Omental fat pad (tissue), 4 donors: Measurements from ENCODE around the gene DSP. TPM values are rescaled to one million over a fixed set of nuclear protein-coding genes. Genes with fewer than 3 reads are reported as not detected.

ENCODE experiments used
- ATAC-seq: fragments of 150-250 bp; one replicate; pipeline ENCODE4 v1.9.1; 2016; ENCODE audit warnings: mild to moderate bottlenecking, moderate library complexity; ENCODE audit not compliant: low FRiP score
- DNase-seq: peaks from one replicate; pipeline ENCODE4 v3.0.0-alpha.2; 2019; ENCODE audit warnings: low spot score
- total RNA-seq, 4 donors: library from RNA; depleted of rRNA; stranded (reverse); fragments of >200 nt; gene quantifications; one replicate each; pipeline ENCODE4 v1.1.0, GENCODE V29; 2016
- TF ChIP-seq, protein P1 (sequence below), 3 donors: fragments of 450-650 bp; IDR thresholded peaks; one replicate each; pipeline ENCODE4 v1.5.1; 2016 to 2017; ENCODE audit warnings: antibody characterized with exemption in 3 of 3, mild to moderate bottlenecking in 3 of 3, moderate library complexity in 2 of 3

DSP gene
- total RNA-seq, 4 donors from 2014 or later = 6.6 to 47.9 (median 25.5) TPM

DNA sequence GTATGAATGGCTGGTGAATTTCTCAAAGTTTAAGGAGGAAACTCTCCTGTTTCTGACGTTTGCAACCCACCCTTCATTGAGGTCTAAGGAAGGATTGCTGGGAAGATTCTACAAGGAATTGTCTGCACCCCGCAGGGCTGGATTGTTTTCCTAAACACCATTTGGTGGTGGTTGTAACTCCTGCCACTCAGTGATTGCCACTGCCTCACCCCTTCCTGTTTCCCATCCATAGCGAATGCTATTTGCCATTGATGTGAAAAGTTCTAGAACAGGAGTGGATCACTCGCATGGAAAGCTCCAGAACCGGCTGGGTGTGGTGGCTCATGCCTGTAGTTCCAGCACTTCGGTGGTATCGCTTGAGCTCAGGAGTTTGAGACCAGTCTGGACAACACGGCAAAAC, 8.7 kb upstream of the DSP start:
- TF ChIP-seq, protein P1, sequence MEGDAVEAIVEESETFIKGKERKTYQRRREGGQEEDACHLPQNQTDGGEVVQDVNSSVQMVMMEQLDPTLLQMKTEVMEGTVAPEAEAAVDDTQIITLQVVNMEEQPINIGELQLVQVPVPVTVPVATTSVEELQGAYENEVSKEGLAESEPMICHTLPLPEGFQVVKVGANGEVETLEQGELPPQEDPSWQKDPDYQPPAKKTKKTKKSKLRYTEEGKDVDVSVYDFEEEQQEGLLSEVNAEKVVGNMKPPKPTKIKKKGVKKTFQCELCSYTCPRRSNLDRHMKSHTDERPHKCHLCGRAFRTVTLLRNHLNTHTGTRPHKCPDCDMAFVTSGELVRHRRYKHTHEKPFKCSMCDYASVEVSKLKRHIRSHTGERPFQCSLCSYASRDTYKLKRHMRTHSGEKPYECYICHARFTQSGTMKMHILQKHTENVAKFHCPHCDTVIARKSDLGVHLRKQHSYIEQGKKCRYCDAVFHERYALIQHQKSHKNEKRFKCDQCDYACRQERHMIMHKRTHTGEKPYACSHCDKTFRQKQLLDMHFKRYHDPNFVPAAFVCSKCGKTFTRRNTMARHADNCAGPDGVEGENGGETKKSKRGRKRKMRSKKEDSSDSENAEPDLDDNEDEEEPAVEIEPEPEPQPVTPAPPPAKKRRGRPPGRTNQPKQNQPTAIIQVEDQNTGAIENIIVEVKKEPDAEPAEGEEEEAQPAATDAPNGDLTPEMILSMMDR (IDR thresholded peaks at IDR 0.05) = no peak
- ATAC-seq (no peak), DNase-seq (no peak)

DNA sequence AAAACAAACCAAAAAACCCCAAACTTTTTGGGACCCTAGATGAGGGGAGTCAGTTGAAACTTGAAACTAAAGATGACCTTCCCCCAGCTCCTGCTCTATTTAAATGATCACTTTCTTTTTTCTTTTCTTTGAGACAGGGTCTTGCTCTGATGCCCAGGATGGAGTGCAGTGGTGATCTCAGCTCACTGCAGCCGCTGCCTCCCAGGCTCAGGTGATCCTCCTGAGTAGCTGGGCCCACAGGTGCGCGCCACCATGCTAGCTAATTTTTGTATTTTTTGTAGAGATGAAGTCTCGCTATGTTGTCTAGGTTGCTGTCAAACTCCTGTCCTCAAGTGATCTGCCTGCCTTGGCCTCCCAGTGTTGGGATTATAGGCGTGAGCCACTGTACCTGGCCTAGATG, 7.3 kb upstream of the DSP start:
- ATAC-seq (no peak), DNase-seq (no peak)
- TF ChIP-seq, protein P1 (IDR thresholded peaks at IDR 0.05) = no peak

DNA sequence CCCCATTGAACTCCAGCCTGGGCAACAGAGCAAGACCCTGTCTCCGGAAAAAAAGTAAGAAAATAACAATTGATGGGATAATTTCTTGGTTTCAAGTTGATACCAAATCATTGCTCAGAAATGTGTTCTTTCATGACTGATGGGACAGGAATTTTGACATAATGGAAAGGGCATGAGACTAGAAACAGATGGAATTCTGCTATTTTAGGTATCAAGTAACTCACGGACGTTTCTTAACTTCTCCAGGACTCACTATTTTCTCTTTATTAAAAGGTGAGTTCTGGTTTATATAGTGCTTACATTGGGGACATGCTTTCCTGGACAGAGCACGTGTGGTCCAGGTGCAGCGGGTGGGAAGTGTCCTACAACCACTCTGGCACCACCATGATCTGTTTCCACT, 6.0 kb upstream of the DSP start:
- DNase-seq (no peak), ATAC-seq (no peak)
- TF ChIP-seq, protein P1 (IDR thresholded peaks at IDR 0.05) = no peak

DNA sequence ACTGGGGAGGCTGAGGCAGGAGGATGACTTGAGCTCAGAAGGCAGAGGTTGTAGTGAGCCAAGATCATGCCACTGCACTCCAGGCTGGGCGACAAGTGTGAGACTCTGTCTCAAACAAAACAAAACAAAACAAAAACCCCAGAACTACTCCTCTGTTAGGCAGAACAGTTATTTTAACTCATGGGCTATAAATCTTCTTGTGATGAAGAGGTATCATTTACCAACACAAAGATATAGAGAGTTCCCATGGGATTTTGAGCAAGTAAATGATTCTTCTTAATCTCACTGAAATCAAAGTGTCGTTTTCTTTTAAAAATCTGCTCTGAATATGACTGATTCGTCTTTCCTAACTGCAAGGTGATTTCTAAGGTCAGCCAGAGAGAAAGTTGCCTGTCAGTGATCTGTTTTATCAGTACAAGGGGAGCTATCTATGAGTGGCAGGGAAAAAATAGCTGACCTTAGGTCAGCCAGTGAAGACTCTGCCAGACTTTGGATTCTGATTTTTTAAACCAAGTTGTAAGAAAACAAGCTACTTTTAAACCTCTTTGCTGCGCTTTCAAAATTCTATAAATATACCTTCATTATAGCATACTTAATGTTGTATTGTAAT, 3.8 kb upstream of the DSP start:
- ATAC-seq = no peak
- DNase-seq = no peak
- TF ChIP-seq, protein P1 (IDR thresholded peaks at IDR 0.05) = no peak

DNA sequence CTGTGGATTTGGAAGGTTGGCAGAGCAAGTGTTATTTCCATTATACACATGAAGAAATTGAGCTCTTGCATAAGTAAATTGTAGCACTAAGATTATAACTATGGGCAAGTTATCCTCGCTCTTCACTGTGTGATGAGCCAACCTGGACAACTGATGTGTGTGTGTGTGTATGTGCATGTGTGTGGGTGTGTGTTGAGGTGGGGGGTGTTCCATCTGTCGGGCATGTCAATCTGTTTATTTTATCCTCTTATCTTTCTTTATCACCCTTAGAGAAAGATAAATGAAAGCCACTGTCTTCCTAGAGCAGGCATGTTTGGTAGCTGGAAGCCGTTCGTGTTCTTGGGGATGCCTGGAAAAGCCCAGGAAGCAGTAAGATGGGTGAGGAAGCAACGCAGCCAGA, 3.0 kb upstream of the DSP start:
- DNase-seq (no peak), ATAC-seq (no peak)
- TF ChIP-seq, protein P1 (IDR thresholded peaks at IDR 0.05) = no peak

DNA sequence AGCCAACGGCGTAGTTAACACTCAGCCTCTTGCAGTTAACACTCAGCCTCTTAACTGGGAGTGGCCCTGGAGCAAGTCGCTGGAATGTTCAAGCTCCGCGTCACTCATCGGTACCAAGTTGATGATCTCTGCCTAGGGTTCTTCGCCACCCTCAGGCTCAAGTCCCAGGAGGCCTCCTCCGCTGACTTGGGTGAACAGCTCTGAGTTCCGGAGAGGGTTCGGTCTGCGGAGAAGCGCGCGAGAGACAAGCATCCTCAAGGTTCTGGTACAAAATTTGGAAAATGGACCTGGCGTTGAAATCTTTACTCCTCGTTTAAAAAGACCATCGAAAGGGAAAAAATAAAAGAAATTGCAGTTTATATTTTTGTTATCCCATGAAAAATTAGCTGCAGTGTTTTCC, 876 bp upstream of the DSP start:
- TF ChIP-seq, protein P1 (IDR thresholded peaks at IDR 0.05) = no peak
- DNase-seq = no peak
- ATAC-seq = no peak

DNA sequence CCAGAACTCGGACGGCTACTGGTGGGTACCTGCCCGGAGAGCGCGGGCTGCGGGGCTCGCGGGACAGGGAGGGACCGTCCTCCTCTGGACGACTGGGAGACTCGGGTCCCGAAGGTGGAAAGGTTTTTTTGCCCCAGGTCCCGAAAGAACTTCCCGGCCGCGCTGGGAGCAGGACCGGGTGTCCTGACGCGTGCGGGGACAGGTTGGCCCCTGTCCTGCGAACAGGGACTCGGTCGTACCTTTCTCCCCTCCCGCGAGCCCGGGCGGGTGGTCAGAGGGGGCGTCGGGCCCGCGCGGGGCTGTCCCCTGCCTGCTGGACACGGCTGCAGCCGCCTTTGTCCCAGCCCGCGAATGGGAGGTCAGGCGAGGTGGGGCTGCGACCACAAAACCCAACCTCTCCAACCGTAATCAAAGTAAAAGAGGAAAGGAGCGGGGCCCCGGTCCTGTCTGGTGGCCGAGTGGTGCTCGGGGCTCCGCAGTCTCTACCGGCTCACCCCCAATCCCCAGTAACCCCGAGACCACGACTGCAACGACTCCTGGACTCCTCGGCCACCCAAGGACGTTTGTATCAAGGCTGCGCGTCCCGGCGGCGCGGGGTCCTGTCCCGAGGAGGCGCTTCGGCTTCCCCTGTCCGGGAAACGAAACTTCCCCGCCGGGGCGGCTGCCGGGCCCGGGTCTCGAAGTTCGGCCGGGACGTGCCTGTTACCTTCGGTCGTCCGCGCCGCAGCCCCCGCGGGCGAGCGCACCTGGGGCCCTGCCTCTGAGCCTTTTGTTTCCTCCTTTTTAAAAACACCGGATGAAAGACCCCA, 798 bp downstream of the DSP start:
- ATAC-seq (peak; percentile 22), DNase-seq (no peak)
- TF ChIP-seq, protein P1 (IDR thresholded peaks at IDR 0.05) = no peak
